NCI-H1092 treated with DMSO at 0.1 percent for 48 hours (cell line): Measurements from ENCODE around the gene PCDHB15.

Source experiments
- DNase-seq: peaks from one replicate; lab custom pipeline; 2025; lab: John Stamatoyannopoulos, UW

Gene PCDHB15

GRCh38 chr5:141250576-141250975 lies 5.4 kb downstream of the PCDHB15 start:
- DNase-seq: no peak

GRCh38 chr5:141258464-141258863 lies 13.3 kb downstream of the PCDHB15 start:
- DNase-seq: no peak

- DNase-seq: no peak
Observed at GRCh38 chr5:141258948-141259347, 13.8 kb downstream of the PCDHB15 start.

- no peak for DNase-seq
Observed at GRCh38 chr5:141260458-141261237, 15.5 kb downstream of the PCDHB15 start.

- DNase-seq: no peak
Observed at GRCh38 chr5:141261238-141261546, 16.0 kb downstream of the PCDHB15 start.

- no peak for DNase-seq
Observed at GRCh38 chr5:141269195-141269594, 24.0 kb downstream of the PCDHB15 start.

- DNase-seq: no peak
Observed at GRCh38 chr5:141272906-141273305, 27.7 kb downstream of the PCDHB15 start.

- DNase-seq: no peak
Observed at GRCh38 chr5:141298376-141298775, 53.2 kb downstream of the PCDHB15 start.
